Measurements from ENCODE around the gene UBALD1. TPM values are rescaled to one million over a fixed set of nuclear protein-coding genes. Genes with fewer than 3 reads are reported as not detected.

Gene UBALD1
- total and polyA plus RNA-seq, 10 of the 15 experiments (the other 5 are each of a cell fraction or from before 2014, with no cell fraction given), result 0.05 to 32.7 (median 5.1) TPM

GRCh38 chr16:4616047-4616811 lies 1.5 kb upstream of the UBALD1 start (continued):
- TF ChIP-seq ZNF687 (IDR thresholded peaks at IDR 0.05), result peak; percentile 77
- TF ChIP-seq ATF3 (IDR thresholded peaks at IDR 0.05; ENCODE audit: borderline replicate concordance, extremely low read depth, low read depth, low read length), result no peak
- no peak for TF ChIP-seq ZNF207 (IDR thresholded peaks at IDR 0.05; ENCODE audit: borderline replicate concordance)
- TF ChIP-seq BACH1 (IDR thresholded peaks at IDR 0.05; ENCODE audit: borderline replicate concordance), result peak; percentile 37
- TF ChIP-seq ZBTB33 (IDR thresholded peaks at IDR 0.05), result peak; percentile 76
- no peak for TF ChIP-seq BMI1 (IDR thresholded peaks at IDR 0.05; ENCODE audit: borderline replicate concordance)
- TF ChIP-seq NFYA (IDR thresholded peaks at IDR 0.05; ENCODE audit: borderline replicate concordance, low read depth, low read length), result no peak; the same call in 1 of the 2 replicates
- TF ChIP-seq JUNB (IDR thresholded peaks at IDR 0.05), result no peak
- no peak for TF ChIP-seq SPI1 (IDR thresholded peaks at IDR 0.05; ENCODE audit: borderline replicate concordance, insufficient read depth, low read depth, low read length)
- no peak for TF ChIP-seq RUNX3 (IDR thresholded peaks at IDR 0.05; ENCODE audit: low read length)
- TF ChIP-seq TBL1XR1 (IDR thresholded peaks at IDR 0.05; ENCODE audit: low read depth, low read length), result peak; percentile 85; the same call in 1 of the 2 replicates
- TF ChIP-seq ETV6 (conservative IDR thresholded peaks at IDR 0.05 in 1 of 2, IDR thresholded peaks at IDR 0.05 in 1 of 2; ENCODE audit: borderline replicate concordance in 1 of 2, low read depth in 1 of 2), result no peak
- TF ChIP-seq RCOR1 (conservative IDR thresholded peaks at IDR 0.05; ENCODE audit: low read depth, low read length), result peak; percentile 93
- peak; percentile 92 for TF ChIP-seq SP1 (IDR thresholded peaks at IDR 0.05; ENCODE audit: low read depth, low read length)
- peak; percentile 73 for TF ChIP-seq SMAD5 (IDR thresholded peaks at IDR 0.05; ENCODE audit: low read depth)
- TF ChIP-seq YBX1 (IDR thresholded peaks at IDR 0.05), result no peak
- peak; percentile 52; the same call in 1 of the 2 replicates for TF ChIP-seq MXI1 (IDR thresholded peaks at IDR 0.05; ENCODE audit: low read depth, low read length)
- TF ChIP-seq SUZ12 (IDR thresholded peaks at IDR 0.05; ENCODE audit: unreplicated experiment), result no peak
- TF ChIP-seq RB1 (IDR thresholded peaks at IDR 0.05; ENCODE audit: borderline replicate concordance), result peak; percentile 50; the same call in 1 of the 2 replicates
- peak; percentile 99 for TF ChIP-seq CHD2 (IDR thresholded peaks at IDR 0.05; ENCODE audit: borderline replicate concordance, low read depth, low read length)
- peak; percentile 93 for TF ChIP-seq PBX3 (IDR thresholded peaks at IDR 0.05; ENCODE audit: insufficient replicate concordance, low read depth, low read length)
- no peak for TF ChIP-seq CEBPB (IDR thresholded peaks at IDR 0.05; ENCODE audit: borderline replicate concordance in 1 of 2, low read depth in 2 of 2, low read length in 2 of 2)
- TF ChIP-seq STAT1 (conservative IDR thresholded peaks at IDR 0.05), result 0 out of 2 replicates have a peak, but pooled peaks have one; percentile 33

All from GM12878 (cell line).